Smooth muscle cell (in vitro differentiated cells): Measurements from ENCODE around the gene ARID1B. TPM values are rescaled to one million over a fixed set of nuclear protein-coding genes. Genes with fewer than 3 reads are reported as not detected.

Experiments used
- DNase-seq: peaks from one replicate; lab custom pipeline; 2025; ENCODE audit not compliant: unreplicated experiment; lab: John Stamatoyannopoulos, UW
- H2AFZ ChIP-seq: fragments of 200-600 bp; sonication (generic); 2 replicates; pipeline ENCODE4 v1.6.0; 2016; ENCODE audit warnings: antibody characterized with exemption, low read depth, mild to moderate bottlenecking
- H3F3A ChIP-seq: fragments of 200-600 bp; sonication (generic); 2 replicates; pipeline ENCODE4 v1.6.0; 2017; ENCODE audit warnings: antibody characterized with exemption, low read depth
- H3K27ac ChIP-seq: fragments of 200-600 bp; sonication (generic); 2 replicates; pipeline ENCODE4 v1.5.1; 2016; ENCODE audit warnings: low read depth, mild to moderate bottlenecking
- H3K27me3 ChIP-seq: fragments of 200-600 bp; sonication (generic); 2 replicates; pipeline ENCODE4 v1.6.1; 2016; ENCODE audit warnings: low read depth, mild to moderate bottlenecking
- H3K36me3 ChIP-seq: fragments of 200-600 bp; sonication (generic); 2 replicates; pipeline ENCODE4 v1.5.1; 2016; ENCODE audit warnings: low read depth
- H3K4me1 ChIP-seq: fragments of 200-600 bp; sonication (generic); 2 replicates; pipeline ENCODE4 v1.5.1; 2016; ENCODE audit warnings: low read depth
- H3K4me2 ChIP-seq: fragments of 200-600 bp; sonication (generic); 2 replicates; pipeline ENCODE4 v1.6.0; 2016; ENCODE audit warnings: mild to moderate bottlenecking
- H3K4me3 ChIP-seq: fragments of 200-600 bp; sonication (generic); 2 replicates; pipeline ENCODE4 v1.5.1; 2016; ENCODE audit warnings: mild to moderate bottlenecking
- H3K79me2 ChIP-seq: fragments of 200-600 bp; sonication (generic); 2 replicates; pipeline ENCODE4 v1.6.0; 2016; ENCODE audit warnings: low read depth, mild to moderate bottlenecking
- H3K9ac ChIP-seq: fragments of 200-600 bp; sonication (generic); 2 replicates; pipeline ENCODE4 v1.6.0; 2016; ENCODE audit warnings: low read depth
- H3K9me3 ChIP-seq: fragments of 200-600 bp; sonication (generic); replicated peaks from 2 replicates; pipeline ENCODE4 v1.5.1; 2016; ENCODE audit warnings: low read depth
- H4K20me1 ChIP-seq: fragments of 200-600 bp; sonication (generic); 2 replicates; pipeline ENCODE4 v1.6.0; 2016; ENCODE audit warnings: low read depth
- CTCF ChIP-seq: fragments of 200-600 bp; sonication (generic); IDR thresholded peaks from 2 replicates; pipeline ENCODE4 v1.5.1; 2017; ENCODE audit warnings: borderline replicate concordance, mild to moderate bottlenecking, antibody characterized with exemption; ENCODE audit not compliant: insufficient read depth, poor library complexity, severe bottlenecking
- WGBS: methylation state at CpG from one replicate; pipeline ENCODE4 v1.1.7; 2016; ENCODE audit warnings: low lambda C conversion rate; 5-methylcytosine and 5-hydroxymethylcytosine counted together
- polyA plus RNA-seq: library from polyadenylated mRNA; unstranded; fragments of >200 nt; fragmentation: Nextera tagmentation; extraction: Ambion mirVana; gene quantifications from 2 replicates; pipeline ENCODE4 v1.2.1, GENCODE V29; 2016
- total RNA-seq: library from RNA; depleted of rRNA; stranded (reverse); fragments of >200 nt; gene quantifications from 2 replicates; pipeline ENCODE4 v1.2.3, GENCODE V29; 2014

Gene ARID1B
- total and polyA plus RNA-seq, 2 experiments from 2014 or later: 30.1 to 65.4 TPM

- Histone ChIP-seq H2AFZ (no peak overlapping the region), H3K27ac (no peak overlapping the region), H3F3A (no peaks in the 10 kb centered on the region), H3K4me1 (peaks cover 30% of the 10 kb centered on the region), H3K9ac (no peak overlapping the region), H3K4me2 (no peak overlapping the region), H4K20me1 (peaks cover 98% of the 10 kb centered on the region), H3K27me3 (no peaks in the 10 kb centered on the region), H3K9me3 (no peaks in the 10 kb centered on the region), H3K36me3 (no peaks in the 10 kb centered on the region), H3K4me3 (no peak overlapping the region), H3K79me2 (peaks cover 68% of the 10 kb centered on the region)
- DNase-seq: no peak
- TF ChIP-seq CTCF: no peak
- 67% methylated on average over 8 of the region's 8 CpGs for WGBS
Observed at GRCh38 chr6:157070403-157071107, 293.4 kb downstream of the ARID1B start.

- Histone ChIP-seq H3K4me2 (no peak overlapping the region), H3K36me3 (no peaks in the 10 kb centered on the region), H3K27ac (no peak overlapping the region), H3F3A (no peaks in the 10 kb centered on the region), H4K20me1 (peaks cover 100% of the 10 kb centered on the region), H3K27me3 (no peaks in the 10 kb centered on the region), H3K9me3 (no peaks in the 10 kb centered on the region), H2AFZ (no peak overlapping the region), H3K4me3 (no peak overlapping the region), H3K4me1 (peaks cover 30% of the 10 kb centered on the region), H3K9ac (no peak overlapping the region), H3K79me2 (peaks cover 70% of the 10 kb centered on the region)
- WGBS: 100% methylated on average over 2 of the region's 2 CpGs
- no peak for TF ChIP-seq CTCF
- no peak for DNase-seq
Observed at GRCh38 chr6:157072128-157072527, 294.9 kb downstream of the ARID1B start.

GRCh38 chr6:157073596-157073995 lies 296.4 kb downstream of the ARID1B start:
- H4K20me1 ChIP-seq: peaks cover 99% of the 10 kb centered on the region
- WGBS: 83% methylated on average over 4 of the region's 4 CpGs

More at GRCh38 chr6:157073596-157073995, 296.4 kb downstream of the ARID1B start:
- DNase-seq: no peak
- no peak for TF ChIP-seq CTCF
- Histone ChIP-seq H3K36me3 (no peaks in the 10 kb centered on the region), H3K4me3 (no peak overlapping the region), H3K27ac (no peak overlapping the region), H3K9ac (no peak overlapping the region), H3K79me2 (peaks cover 83% of the 10 kb centered on the region), H3K4me2 (no peak overlapping the region), H2AFZ (no peak overlapping the region), H3K27me3 (no peaks in the 10 kb centered on the region), H3F3A (no peaks in the 10 kb centered on the region), H3K9me3 (no peaks in the 10 kb centered on the region), H3K4me1 (peaks cover 30% of the 10 kb centered on the region)
